Fibroblast of villous mesenchyme (primary cell): ENCODE measurements around the gene MGP. TPM values are rescaled to one million over a fixed set of nuclear protein-coding genes. Genes with fewer than 3 reads are reported as not detected.
A peak's percentile ranks its signal among the peaks of the same experiment; 100 is the strongest.

Experiments used
- DNase-seq: peaks from one replicate; pipeline ENCODE4 v3.0.0-alpha.2; 2010; ENCODE audit warnings: low read depth
- H3K4me3 ChIP-seq: 2 replicates; pipeline ENCODE4 v1.5.1; 2011; ENCODE audit warnings: low read depth, mild to moderate bottlenecking, low read length
- CTCF ChIP-seq: IDR thresholded peaks from 2 replicates; pipeline ENCODE4 v1.5.1; 2012; ENCODE audit warnings: low read depth, mild to moderate bottlenecking, low read length; ENCODE audit not compliant: insufficient read depth
- total RNA-seq: library from RNA; depleted of rRNA; stranded (reverse); fragments of >200 nt; gene quantifications from 2 replicates; pipeline ENCODE4 v1.2.3, GENCODE V29; 2012

Gene MGP
- total RNA-seq, 1 donor = 3.5 TPM

- no peak for TF ChIP-seq CTCF
- H3K4me3 ChIP-seq = peak overlapping the region; percentile 2
- peak; percentile 90 for DNase-seq
Observed at GRCh38 chr12:14836336-14837210, 49.1 kb downstream of the MGP start.

GRCh38 chr12:14834509-14834908 lies 51.1 kb downstream of the MGP start:
- no peak overlapping the region for H3K4me3 ChIP-seq
- TF ChIP-seq CTCF = no peak
- DNase-seq = peak; percentile 31

GRCh38 chr12:14833952-14834351 lies 51.7 kb downstream of the MGP start:
- no peak for TF ChIP-seq CTCF
- no peak overlapping the region for H3K4me3 ChIP-seq
- DNase-seq = peak; percentile 51

DNA sequence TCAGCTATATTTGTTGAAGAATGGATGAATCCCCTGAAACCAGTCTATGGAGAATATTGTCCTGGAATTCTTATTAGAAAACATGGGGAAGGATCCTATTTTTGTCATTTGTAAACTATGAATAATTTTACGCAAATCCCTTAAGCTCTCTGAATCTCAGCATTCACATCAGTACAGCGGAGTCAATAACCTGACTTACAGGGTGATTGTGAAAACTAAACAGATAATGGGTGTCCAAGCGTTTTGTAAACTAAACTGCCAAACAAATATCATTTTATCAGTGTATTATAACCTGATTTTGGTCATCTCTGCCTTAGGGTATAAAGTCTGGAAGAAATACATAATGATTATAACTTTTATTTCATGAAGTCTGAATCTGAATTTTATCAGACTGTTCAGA lies 52.3 kb downstream of the MGP start:
- TF ChIP-seq CTCF = no peak
- H3K4me3 ChIP-seq = no peak overlapping the region
- peak; percentile 31 for DNase-seq

Other genes with a start within 250 kb of the MGP start
- gene GUCY2C, start 189.3 kb downstream of the MGP start, total RNA-seq = not detected in 2 replicates
- gene WBP11, start 82.4 kb downstream of the MGP start, total RNA-seq = 11.0 and 15.5 TPM in 2 replicates
- gene C12orf60, start 82.2 kb downstream of the MGP start, total RNA-seq = 0.32 and 0.86 TPM in 2 replicates
- under 0.01 and 0.32 TPM in 2 replicates for gene SMCO3, start 71.7 kb downstream of the MGP start, total RNA-seq
- under 0.01 TPM in 2 replicates for gene ART4, start 42.3 kb downstream of the MGP start, total RNA-seq
- gene ERP27, start 52.7 kb upstream of the MGP start, total RNA-seq = not detected in 2 replicates
- gene ARHGDIB, start 75.7 kb upstream of the MGP start, total RNA-seq = 17.3 and 30.6 TPM in 2 replicates
- not detected in 2 replicates for gene PDE6H, start 87.2 kb upstream of the MGP start, total RNA-seq